Adrenal gland (tissue), 5 donors: ENCODE results near the gene ANAPC2.

ENCODE experiments used
- POLR2A ChIP-seq, 2 donors: fragments of 450-650 bp; IDR thresholded peaks; one replicate each; pipeline ENCODE4 v1.6.1; 2017; ENCODE audit warnings: antibody characterized with exemption in 2 of 2, mild to moderate bottlenecking in 2 of 2, moderate library complexity in 1 of 2
- TF ChIP-seq, protein P1 (sequence below), 6 experiments: fragments of 450-650 bp in 4 of 6; fragments of 200-600 bp in 2 of 6; sonication (generic) in 1 of 6; IDR thresholded peaks; 1 replicate in 5 of 6; 2 replicates in 1 of 6; pipeline versions ENCODE4 v1.5.1 to v1.8.0; 2016 to 2021; ENCODE audit warnings: antibody characterized with exemption in 6 of 6, mild to moderate bottlenecking in 2 of 6, moderate library complexity in 1 of 6
- donor health status: DM: no; HTN: no; CAD: no.

DNA sequence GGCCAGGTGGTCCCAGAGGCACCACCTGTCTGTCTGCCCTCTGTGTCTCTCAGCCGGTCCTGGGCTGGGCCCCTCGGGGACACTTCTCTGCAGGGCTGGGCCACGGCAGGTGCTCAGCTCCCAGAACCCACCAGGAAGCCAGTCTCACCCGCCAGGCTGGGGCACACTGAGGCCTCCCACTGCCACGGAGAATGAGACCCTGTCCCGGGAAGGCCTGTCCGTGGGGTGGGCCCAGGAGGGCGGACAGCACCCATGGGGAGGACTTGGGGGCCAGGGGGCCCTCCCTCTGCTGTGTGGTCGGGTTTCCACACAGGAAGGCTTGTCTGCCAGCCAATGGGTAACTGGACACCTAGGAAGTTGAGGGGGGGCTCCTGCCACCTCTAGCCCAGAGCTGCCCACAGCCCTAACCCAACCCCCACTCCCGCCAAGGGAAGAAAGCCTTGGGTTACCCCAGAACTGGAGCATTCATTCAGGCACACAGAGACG lies 48.6 kb upstream of the ANAPC2 start:
- TF ChIP-seq, protein P1, sequence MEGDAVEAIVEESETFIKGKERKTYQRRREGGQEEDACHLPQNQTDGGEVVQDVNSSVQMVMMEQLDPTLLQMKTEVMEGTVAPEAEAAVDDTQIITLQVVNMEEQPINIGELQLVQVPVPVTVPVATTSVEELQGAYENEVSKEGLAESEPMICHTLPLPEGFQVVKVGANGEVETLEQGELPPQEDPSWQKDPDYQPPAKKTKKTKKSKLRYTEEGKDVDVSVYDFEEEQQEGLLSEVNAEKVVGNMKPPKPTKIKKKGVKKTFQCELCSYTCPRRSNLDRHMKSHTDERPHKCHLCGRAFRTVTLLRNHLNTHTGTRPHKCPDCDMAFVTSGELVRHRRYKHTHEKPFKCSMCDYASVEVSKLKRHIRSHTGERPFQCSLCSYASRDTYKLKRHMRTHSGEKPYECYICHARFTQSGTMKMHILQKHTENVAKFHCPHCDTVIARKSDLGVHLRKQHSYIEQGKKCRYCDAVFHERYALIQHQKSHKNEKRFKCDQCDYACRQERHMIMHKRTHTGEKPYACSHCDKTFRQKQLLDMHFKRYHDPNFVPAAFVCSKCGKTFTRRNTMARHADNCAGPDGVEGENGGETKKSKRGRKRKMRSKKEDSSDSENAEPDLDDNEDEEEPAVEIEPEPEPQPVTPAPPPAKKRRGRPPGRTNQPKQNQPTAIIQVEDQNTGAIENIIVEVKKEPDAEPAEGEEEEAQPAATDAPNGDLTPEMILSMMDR (IDR thresholded peaks at IDR 0.05) = no peak
- TF ChIP-seq POLR2A (IDR thresholded peaks at IDR 0.05) = no peak
